ENCODE measurements around the gene PLBD2.

The PLBD2 gene

DNA sequence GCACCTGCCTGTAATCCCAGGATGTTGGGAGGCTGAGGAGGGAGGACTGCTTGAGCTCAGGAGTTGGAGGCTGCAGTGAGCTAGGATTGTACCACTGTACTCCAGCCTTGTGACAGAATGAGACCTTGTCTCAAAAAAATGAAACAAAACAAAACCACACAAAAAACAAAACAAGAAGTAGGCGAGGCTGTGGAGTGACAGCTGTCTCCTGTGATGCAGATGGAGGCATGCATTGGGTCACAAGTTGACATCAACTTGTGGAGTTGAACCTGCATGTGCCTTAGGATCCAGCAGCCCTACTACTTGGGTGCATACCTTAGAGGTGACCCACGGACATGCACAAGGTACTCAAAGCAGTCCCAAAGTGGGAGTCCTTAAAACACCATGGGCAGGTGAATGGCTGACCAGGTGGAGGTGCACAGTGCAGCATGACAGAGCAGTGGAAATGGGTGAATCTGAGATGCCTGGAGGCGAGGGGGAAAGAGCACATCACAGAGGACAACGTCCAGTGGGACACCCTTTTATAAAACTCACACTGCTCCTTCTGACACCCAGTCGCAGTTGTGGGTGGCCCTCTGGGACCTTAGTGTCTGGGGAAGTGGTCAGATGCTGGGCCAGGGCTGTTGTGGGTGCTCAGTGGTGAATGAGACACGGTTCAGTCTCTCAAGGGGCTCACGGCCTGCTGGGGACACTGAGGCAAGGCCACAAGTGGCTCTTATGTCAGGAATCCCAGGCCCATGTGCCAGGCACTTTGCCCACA lies 12.7 kb downstream of the PLBD2 start:
- no peak for DNase-seq (ENCODE audit: low spot score)

- no peak for DNase-seq (ENCODE audit: low spot score)
Observed at GRCh38 chr12:113371808-113372207, 13.4 kb downstream of the PLBD2 start.

DNA sequence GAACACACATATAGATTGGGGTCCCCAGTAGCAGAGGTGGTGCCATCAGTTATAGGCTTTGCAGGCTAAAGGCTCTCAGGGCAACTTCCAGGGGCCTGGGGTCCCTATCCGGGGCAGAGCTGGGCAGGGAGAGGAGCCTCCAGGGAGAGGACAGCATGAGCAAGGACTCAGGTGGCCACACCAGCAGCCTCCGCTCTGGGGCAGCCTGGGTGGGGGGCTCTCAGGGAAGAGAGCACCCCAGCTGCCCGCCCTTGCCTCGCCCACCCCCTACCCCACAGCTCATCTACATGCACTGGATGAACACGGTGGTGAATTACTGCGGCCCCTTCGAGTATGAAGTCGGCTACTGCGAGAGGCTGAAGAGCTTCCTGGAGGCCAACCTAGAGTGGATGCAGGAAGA lies 14.0 kb downstream of the PLBD2 start:
- DNase-seq (ENCODE audit: low spot score) = no peak

DNA sequence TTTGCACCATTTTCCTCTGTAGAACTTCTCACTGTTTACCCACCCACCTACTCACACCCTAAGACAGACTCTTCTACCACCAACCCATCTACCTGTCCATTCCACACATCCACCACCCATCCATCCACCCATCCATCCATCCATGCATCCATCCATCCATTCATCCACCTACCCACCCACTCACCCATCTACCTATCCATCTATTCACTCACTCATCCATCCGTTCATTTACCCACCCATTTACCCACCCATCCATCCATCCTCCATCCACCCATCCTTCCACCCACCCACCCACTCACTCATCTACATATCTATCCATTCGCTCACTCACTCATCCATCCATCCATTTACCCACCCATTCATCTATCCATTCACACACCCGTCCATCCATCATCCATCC lies 15.1 kb downstream of the PLBD2 start:
- DNase-seq (ENCODE audit: low spot score) = no peak

- no peak for DNase-seq (ENCODE audit: low spot score)
Observed at GRCh38 chr12:113373969-113374368, 15.6 kb downstream of the PLBD2 start.

GRCh38 chr12:113374823-113375428 lies 16.5 kb downstream of the PLBD2 start:
- DNase-seq (ENCODE audit: low spot score) = no peak

DNA sequence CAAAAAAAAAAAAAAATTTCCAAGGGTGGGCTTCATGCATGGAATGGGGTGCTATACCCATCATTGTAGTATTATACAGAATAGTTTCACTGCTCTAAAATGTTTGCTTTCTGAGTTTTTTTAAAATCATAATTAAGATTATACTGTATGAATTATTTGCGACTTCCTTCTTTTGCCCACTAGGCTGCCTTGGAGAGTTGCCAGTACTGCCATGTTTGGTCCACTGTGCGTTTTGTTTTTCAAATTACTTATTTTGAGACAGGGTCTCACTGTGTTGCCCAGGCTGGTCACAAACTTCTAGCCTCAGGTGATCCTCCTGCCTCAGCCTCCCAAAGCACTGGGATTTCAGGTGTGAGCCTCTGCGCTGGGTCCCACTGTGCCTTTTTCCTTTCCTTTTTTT lies 19.9 kb downstream of the PLBD2 start:
- no peak for DNase-seq (ENCODE audit: low spot score)

DNA sequence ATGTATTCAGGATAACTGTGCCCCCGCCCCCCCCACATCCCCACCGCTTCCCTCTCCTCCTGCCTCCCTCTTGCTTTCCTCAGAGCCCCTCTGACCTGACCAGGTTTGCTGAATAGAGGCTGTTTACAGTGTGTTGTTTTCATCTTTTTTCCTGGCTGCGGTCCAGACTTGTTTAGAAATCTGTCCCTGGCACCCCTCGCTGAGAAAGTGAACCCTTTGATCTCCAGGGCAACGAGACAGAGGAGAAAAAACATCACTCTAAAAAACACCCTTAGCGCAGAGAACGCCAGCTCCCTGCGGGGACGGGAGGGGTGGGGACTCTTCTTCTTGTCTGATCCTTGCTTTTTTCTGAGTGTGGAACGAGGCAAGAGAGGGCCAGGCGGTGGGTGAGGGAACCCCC lies 22.8 kb downstream of the PLBD2 start:
- DNase-seq (ENCODE audit: low spot score) = no peak

DNA sequence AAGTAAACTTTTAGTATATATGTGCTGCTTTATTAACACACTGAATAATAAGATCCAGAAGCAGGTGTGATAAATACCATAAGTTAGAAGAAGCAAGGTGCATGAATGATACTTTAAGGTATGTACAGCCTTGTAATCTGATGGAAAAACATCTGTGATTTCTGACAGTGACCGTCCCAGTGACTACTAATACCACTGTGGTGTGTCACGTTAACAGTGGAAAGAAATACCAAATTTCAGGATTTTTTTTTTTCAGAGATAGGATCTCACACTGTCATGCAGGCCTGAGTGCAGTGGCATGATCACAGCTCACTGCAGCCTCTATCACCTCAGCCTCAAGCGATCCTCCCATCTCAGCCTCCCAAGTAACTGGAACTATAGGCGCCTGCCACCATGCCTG lies 23.8 kb downstream of the PLBD2 start:
- no peak for DNase-seq (ENCODE audit: low spot score)

- DNase-seq (ENCODE audit: low spot score) = no peak
Observed at GRCh38 chr12:113384778-113385177, 26.4 kb downstream of the PLBD2 start.

DNA sequence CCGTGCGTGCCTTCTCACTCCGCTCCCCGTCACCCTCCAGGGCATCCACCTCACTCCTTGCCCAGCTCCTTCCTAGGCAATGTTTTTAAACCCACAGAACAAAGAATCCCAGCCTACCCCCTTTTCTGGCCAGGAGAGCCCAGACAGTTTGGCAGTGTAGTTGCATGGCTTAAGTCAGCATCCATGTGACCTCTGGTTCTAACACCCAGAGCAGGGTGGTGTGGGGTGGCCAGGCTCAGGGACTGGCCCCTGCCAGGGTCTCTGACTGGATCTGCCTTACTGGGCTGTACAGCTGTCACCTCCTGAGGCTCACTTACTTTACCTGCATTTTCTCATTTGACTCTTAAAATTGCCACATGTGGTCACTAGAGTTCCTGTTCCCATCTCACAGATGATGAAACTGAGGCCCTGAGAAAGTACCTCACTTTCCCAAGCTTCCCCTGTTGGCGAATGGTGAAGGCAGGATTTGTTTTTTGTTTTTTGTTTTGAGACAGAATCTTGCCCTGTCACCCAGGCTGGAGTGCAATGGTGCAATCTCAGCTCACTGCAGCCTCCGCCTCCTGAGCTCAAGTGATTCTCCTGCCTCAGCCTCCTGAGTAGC lies 27.0 kb downstream of the PLBD2 start:
- no peak for DNase-seq (ENCODE audit: low spot score)

DNA sequence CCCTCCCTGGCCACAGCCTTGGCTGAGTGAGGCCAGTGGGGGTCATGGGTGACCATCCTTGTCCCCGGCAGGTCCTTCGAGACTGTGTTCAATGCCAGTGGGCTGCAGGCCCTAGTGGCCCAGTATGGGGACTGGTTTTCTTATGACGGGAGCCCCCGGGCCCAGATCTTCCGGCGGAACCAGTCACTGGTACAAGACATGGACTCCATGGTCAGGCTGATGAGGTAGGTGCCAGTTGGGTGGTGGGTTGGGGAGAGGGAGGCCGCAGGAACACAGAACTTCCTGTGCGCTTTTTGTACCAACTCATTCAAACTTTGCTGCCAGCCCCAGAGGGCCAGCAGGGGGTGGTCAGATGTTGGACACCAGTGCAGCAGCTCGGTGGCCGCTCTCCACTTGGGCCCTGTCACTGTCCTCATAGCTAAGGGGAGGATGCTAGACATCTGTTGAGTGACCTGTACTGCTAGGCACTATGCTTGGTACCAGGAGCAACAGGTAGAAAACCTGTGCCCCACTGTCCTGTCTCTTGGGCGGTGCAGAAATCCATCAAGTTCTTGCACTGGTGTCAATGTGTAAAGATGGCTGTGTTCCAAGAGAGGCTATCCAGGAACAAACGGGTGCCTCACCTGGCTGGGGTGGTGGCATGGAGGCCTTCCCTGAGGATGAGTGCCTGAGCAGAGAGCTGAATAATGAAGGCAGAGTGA lies 28.6 kb downstream of the PLBD2 start:
- no peak for DNase-seq (ENCODE audit: low spot score)

DNA sequence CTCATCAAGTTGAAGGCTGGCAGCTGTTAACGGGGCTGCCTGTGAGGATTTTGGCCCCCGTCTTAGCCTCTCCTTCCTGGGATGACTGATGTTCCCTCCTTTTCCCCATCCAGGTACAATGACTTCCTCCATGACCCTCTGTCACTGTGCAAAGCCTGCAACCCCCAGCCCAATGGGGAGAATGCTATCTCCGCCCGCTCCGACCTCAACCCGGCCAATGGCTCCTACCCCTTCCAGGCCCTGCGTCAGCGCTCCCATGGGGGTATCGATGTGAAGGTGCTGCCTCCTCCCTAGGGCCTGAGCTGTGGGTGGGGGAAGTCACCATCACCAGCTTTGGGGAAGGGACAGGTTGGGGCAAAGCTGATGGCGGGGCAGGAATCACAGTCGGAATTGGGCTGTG lies 29.2 kb downstream of the PLBD2 start:
- no peak for DNase-seq (ENCODE audit: low spot score)

GRCh38 chr12:113388351-113388750 lies 30.0 kb downstream of the PLBD2 start:
- DNase-seq (ENCODE audit: low spot score) = no peak

- no peak for DNase-seq (ENCODE audit: low spot score)
Observed at GRCh38 chr12:113390064-113391043, 32.0 kb downstream of the PLBD2 start.

- no peak for DNase-seq (ENCODE audit: low spot score)
Observed at GRCh38 chr12:113391145-113391544, 32.8 kb downstream of the PLBD2 start.

- DNase-seq (ENCODE audit: low spot score) = no peak
Observed at GRCh38 chr12:113391650-113392337, 33.4 kb downstream of the PLBD2 start.

GRCh38 chr12:113392520-113392919 lies 34.1 kb downstream of the PLBD2 start:
- no peak for DNase-seq (ENCODE audit: low spot score)

DNA sequence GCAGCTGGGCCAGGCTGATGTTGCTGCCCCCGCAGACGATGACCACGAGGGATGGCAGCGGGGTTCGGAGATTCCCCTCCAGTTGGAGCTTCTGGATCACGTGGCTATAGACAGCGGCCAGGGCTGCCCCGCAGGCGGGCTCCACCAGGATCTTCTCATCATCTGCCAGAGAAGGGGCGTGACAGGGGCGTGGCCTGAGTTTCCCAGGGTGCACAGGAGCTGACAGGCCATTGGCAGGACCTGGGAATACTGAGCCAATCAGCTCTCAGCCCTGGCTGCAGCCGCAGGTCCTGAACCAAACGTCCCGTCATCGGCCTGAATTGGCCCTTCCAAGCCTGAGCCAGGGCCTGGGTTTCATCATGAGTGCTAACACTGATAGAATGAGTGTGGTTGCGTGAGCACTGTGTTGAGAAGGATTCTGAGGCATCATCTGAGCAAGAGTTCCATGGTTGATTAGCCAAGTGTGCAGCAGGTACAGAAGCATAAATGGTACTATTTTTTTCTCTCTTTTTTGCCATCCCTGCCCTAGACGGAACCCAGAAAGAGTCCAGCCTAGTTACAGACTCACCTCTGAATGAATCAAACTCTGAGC lies 34.7 kb downstream of the PLBD2 start:
- DNase-seq (ENCODE audit: low spot score) = peak; percentile 18

- DNase-seq (ENCODE audit: low spot score) = no peak
Observed at GRCh38 chr12:113393749-113394148, 35.4 kb downstream of the PLBD2 start.

DNA sequence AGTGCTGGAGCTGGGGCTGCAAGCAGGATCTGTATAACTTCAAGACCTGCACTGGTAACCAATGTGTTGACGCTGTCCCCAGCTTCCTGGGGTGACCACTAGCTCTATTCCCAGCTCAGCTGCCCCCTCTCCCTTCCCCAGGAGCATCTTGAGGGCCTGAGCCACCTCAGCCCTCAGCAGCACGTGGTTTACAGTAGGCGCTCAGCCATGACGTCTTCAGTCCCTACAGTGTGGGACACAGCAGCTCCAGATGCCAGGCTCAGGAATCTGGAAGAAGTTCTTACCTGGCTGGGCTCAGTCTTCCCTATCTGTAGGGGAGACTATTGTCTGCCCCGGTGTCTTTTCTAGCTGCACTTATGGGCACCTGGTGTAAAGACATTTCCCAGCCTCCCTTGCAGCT lies 36.7 kb downstream of the PLBD2 start:
- no peak for DNase-seq (ENCODE audit: low spot score)
